HG03439 (cell line): ENCODE measurements around the gene MAG.
A peak's percentile ranks its signal among the peaks of the same experiment; 100 is the strongest.

Experiments
- ATAC-seq: cut with Tn5 transposase; IDR thresholded peaks from one replicate; pipeline ENCODE4 v1.9.1; 2021; ENCODE audit warnings: mild to moderate bottlenecking, moderate library complexity; ENCODE audit not compliant: unreplicated experiment

The MAG gene

GRCh38 chr19:35314031-35314430 is 22.1 kb downstream of the MAG start:
- no peak for ATAC-seq

DNA sequence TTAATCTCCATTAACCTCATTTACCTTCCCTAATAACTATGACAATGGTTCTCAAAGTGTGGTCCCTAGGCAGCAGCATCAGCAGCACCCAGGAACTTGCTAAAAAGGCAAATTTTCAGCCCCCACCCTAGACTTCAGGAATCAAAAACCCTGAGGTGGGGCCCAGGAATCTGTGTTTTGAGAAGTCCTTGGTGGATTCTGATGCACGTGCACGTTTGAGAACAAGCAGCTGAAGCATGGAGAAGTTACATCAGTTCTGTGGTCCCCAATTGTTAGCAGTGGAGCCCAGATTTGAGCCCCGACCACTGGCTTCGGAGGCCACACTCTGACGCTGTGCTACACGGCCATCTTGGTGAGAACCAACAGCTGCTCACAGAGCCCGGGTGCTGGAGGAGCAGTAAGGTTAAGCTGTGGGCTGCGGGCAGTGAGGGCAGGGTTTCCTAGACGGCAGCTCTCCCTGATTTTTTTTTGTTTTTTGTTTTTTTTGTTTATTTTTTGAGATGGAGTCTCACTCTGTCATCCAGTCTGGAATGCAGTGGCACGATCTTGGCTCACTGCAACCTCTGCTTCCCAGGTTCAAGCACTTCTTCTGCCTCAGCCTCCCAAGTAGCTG is 23.0 kb downstream of the MAG start:
- ATAC-seq, result no peak

DNA sequence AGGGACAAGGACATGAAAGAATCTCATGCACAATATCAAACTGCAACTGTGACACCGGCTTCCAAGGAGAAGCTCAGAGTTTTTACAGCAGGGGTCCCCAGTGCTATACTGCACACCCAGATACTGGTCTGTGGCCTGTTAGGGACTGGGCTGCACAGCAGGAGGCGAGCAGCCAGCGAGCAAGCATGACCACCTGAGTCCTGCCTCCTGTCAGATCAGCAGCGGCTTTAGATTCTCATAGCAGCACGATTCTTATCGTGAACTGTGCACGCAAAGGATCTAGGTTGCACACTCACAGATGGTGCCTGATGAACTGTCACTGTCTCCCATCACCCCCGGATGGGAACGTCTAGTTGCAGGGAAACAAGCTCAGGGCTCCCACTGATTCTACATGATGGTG is 23.9 kb downstream of the MAG start:
- no peak for ATAC-seq

DNA sequence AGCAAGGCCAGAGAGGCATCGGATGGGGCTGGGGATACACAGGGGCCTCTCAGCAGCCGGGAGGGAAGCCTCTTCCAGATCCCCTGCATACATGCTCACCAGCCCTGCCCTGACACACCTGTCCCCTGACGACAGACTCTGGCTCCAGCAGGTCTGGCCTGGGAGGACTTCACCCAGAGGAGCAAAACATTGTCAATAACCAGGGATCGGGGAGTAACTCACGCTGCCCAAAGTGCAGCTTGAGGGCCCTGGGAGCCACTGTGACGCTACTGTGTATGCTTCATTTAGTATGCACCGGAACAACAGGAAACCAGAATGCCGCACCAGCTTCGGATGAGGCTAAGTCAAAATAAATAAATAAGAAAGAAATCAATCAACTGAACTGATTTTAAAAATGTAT is 24.6 kb downstream of the MAG start:
- no peak for ATAC-seq

GRCh38 chr19:35317464-35318043 is 25.6 kb downstream of the MAG start:
- no peak for ATAC-seq

GRCh38 chr19:35318679-35319448 is 26.9 kb downstream of the MAG start:
- ATAC-seq, result no peak

GRCh38 chr19:35320065-35320713 is 28.2 kb downstream of the MAG start:
- no peak for ATAC-seq

- no peak for ATAC-seq
These were observed 29.3 kb downstream of the MAG start for GRCh38 chr19:35321291-35321690.

GRCh38 chr19:35322014-35322413 is 30.1 kb downstream of the MAG start:
- no peak for ATAC-seq

GRCh38 chr19:35327642-35328041 is 35.7 kb downstream of the MAG start:
- ATAC-seq, result no peak

DNA sequence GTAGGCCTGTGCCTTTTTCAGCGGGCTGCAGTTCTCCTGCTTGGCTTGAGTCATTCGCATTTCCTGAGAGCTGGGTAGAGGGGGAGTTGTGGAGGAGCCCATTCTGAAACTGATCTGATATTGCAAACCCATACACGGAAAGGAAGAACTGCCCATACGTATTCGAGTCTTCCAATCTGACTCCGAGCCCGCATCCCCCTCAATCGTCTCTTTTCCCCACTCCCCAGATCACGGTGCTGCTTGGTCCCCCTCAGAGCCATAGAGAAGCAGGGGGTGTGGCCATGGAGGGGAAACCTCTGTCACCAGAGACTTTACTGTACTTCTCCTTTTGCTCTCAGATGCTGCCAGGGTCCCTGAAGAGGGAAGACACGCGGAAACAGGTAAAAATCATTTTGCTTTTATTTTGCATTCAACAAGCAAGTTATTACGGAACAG is 36.9 kb downstream of the MAG start, which contains the start of gene CD22:
CD22 (plus strand) TSS at position 337 of the 435 bp plus-strand sequence. CDS start 2,854 bp downstream, outside the sequence.
- ATAC-seq, result no peak

- no peak for ATAC-seq
These were observed 37.4 kb downstream of the MAG start for GRCh38 chr19:35329323-35329722.

DNA sequence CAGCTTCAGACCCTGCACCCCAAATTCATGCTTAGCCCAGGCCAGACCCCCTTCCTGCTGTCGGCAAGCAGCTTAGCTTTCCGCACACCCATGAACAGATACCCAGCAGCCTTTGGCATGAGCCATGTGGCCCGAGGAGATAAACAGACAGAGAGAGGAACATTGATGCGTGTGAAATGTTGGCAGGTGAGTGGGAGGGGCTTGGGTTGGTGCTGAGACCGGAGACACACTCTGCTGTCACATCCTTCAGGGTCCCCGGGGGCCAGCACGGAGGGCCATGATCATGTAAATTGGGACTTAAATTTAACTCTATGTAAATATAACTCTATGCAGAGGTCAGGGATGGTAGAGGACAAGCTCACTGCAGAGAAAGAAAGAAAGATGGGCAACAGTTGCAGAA is 38.5 kb downstream of the MAG start:
- ATAC-seq, result peak; percentile 51

GRCh38 chr19:35331551-35332214 is 39.7 kb downstream of the MAG start:
- ATAC-seq, result no peak

- ATAC-seq, result no peak
These were observed 40.9 kb downstream of the MAG start for GRCh38 chr19:35332817-35333216.

DNA sequence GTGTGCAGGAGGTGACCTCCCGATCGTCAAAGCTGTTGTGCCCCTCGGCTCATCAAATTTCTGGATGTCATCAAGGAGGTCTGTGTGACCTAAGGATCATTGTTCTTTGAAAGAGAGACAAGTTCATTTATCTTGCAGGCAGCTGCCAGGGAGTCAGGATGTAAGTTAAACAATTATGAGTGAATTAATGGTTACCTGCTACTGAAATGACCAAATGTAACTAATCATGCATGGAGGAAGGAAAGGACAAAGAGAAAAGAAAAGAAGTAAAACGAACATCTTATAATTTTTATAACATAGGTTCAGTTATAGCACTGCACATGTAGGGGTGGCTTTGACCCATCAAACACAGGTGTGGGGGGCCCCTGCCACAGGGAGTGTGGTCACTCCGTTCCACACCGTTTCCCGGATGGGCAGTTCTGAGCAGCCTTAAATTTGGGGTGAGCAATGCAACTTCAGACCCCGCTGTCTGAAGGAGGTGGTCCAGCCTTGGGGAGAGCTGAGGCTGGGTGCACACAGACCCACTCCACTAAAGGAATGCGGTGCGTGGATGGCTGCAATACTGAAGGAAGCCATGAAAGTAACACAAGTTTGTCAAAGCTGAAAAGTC is 42.3 kb downstream of the MAG start:
- no peak for ATAC-seq

DNA sequence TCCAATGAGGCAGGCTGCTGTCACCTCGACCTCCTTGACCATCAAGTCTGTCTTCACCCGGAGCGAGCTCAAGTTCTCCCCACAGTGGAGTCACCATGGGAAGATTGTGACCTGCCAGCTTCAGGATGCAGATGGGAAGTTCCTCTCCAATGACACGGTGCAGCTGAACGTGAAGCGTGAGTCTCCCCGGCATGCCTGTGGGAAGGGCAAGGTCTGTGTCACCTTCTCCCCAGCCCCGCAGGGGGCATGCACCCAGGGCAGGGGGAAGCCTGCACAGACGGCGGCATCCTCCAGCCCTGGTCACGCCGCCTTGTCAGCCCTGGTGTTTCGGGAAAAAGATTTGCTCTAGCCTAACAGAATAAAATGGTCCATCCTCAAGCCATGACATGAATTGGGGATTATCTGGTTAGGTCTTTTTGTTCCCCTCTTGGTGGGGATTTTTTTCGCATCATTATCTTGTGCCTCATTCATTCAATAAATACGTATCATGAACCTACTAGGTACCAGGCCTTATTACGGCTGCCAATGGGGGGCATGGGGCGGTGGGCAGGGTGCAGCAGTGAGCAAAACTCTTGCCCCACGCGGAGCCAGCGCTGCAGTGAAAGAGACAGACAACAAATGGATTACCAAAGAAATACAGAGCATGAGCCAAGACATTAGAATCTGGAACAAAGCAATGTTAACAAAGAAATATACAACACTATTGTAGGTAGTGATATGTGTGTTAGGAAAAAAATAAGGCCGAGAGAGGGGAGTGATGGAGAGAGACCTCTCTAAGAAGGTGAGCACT is 44.4 kb downstream of the MAG start:
- no peak for ATAC-seq

GRCh38 chr19:35337097-35337983 is 45.4 kb downstream of the MAG start:
- ATAC-seq, result no peak

DNA sequence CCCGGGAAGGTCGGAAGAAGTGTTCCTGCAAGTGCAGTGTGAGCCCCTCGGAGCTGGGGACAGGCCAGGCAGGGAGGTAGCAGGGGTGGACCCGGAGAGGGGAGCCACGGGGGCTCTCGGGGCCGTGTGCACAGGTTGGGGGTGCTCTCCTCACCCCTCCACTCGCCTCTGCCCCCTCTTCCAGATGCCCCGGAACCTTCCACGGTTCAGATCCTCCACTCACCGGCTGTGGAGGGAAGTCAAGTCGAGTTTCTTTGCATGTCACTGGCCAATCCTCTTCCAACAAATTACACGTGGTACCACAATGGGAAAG is 46.0 kb downstream of the MAG start:
- no peak for ATAC-seq
